ENCODE results near the gene CDK1.

The CDK1 gene

DNA sequence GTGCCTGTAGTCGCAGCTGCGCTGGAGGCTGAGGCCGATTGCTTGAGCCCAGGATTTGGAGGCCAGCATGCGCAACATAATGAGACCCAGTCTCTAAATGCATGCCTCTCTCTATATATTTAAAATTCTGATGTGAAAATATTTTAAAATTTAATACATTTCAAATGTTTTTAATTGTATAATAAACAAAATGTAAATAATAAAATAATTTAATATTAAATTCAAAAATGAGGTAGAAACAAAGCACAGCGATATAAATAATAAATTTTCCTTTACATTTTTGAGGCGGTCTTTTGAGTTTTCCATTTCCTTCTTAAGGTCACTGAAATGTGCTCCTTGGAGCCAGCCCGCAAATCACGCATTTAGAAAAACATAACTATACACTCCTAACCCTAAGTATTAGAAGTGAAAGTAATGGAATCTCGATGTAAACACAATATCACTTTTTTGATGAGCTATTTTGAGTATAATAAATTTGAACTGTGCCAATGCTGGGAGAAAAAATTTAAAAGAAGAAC, 523 bp upstream of the CDK1 start:
- in situ Hi-C loops (cut with MboI; ENCODE audit: low sequenced_read_pairs) = no loop called here

GRCh38 chr10:60778971-60779796, 906 bp downstream of the CDK1 start:
- in situ Hi-C loops (cut with MboI; ENCODE audit: low sequenced_read_pairs) = no loop called here

GRCh38 chr10:60781661-60782060, 3.4 kb downstream of the CDK1 start:
- in situ Hi-C loops (cut with MboI; ENCODE audit: low sequenced_read_pairs) = no loop called here

GRCh38 chr10:60784641-60785040, 6.4 kb downstream of the CDK1 start:
- in situ Hi-C loops (cut with MboI; ENCODE audit: low sequenced_read_pairs) = no loop called here

- in situ Hi-C loops (cut with MboI; ENCODE audit: low sequenced_read_pairs) = no loop called here
Measured at GRCh38 chr10:60788544-60788943, 10.3 kb downstream of the CDK1 start.

- in situ Hi-C loops (cut with MboI; ENCODE audit: low sequenced_read_pairs) = no loop called here
Measured at GRCh38 chr10:60789340-60789739, 11.1 kb downstream of the CDK1 start.

DNA sequence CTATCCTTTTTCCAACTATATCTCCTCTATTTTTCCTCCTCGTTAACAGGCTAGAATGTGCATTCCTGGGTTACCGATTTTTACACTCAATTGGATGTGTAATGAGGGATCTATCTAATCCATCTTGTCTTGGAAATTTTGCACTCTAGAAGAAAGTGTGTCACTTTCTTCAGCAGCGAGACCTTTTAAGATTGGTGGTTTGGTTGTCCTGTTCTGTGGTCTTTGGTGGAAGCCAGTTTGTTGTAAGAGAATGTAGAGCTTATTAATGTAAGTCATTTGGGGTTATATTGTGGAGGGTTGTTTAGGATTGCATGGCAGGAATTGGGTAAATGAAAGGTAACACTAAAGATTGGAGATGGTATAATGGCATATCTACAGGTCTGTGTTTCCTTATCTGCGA, 16.7 kb downstream of the CDK1 start:
- in situ Hi-C loops (cut with MboI; ENCODE audit: low sequenced_read_pairs) = no loop called here

GRCh38 chr10:60795465-60796202, 17.4 kb downstream of the CDK1 start:
- in situ Hi-C loops (cut with MboI; ENCODE audit: low sequenced_read_pairs) = no loop called here

GRCh38 chr10:60796481-60796880, 18.2 kb downstream of the CDK1 start:
- in situ Hi-C loops (cut with MboI; ENCODE audit: low sequenced_read_pairs) = no loop called here

DNA sequence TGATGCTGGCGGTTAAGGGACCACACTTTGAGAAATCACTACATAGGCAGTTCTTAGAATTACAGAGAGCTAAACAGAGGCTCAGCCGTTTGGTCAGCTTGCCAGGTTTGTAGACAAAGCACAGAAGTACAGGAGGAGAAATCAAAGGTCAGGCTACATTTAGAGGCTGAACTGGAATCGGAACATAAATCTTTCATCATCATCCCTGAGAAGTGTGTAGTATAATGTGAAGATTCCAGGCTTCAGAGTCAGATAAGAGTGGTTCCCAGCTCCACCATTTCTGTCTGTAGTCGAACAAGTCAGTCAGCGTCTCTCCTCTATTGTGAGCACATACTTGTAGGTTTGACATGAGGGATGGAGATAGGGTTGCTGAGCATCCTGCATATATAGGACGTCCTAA, 18.9 kb downstream of the CDK1 start:
- in situ Hi-C loops (cut with MboI; ENCODE audit: low sequenced_read_pairs) = no loop called here

- in situ Hi-C loops (cut with MboI; ENCODE audit: low sequenced_read_pairs) = no loop called here
Measured at GRCh38 chr10:60798031-60798430, 19.8 kb downstream of the CDK1 start.

DNA sequence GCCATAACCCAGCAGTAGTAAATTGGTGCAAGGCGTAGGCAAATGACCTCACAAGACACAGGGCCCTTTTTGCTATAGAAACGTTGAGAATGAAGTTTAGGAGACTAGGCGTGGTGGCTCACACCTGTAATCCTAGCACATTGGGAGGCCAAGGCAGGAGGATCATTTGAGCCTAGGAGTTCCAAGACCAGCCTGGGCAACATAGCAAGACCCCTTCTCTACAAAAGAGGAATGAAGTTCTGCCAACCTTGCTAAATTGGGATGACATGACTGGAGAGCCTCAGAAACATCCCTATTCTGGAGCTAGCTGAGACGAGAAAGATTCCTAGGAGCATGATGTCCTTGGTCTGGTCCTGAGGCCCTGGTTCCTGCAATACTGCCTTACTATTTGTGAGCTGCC, 20.6 kb downstream of the CDK1 start:
- in situ Hi-C loops (cut with MboI; ENCODE audit: low sequenced_read_pairs) = no loop called here

DNA sequence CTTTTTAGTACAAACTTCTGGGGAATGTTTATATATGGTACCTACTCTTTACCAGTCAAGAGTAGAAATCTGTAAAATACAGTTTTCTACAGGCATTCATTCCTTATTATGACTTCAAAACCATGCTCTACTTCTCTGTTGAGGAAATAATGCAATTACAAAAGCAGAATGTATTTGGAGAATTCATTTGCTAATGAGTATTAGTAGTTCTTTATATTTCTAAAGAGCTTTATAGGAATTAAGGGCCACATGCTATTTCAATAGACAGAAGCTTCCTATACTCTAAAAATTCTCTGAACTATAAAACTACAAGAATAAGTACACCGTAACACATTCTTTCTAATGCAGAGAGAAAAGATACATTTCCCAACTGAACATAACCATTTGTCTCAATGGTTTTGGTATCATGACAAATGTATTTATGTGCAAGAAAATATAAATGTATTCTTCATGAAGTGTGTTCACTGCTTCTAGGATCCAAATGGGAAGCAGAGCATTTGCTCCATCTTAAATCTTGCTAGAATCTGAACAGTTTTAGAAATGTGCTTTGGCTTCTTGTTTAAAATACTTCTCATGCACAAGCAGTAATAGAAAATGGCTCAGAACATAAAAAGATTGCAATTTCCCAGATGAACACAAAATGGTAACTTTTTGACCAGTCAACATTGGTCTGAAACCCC, 21.8 kb downstream of the CDK1 start:
- in situ Hi-C loops (cut with MboI; ENCODE audit: low sequenced_read_pairs) = no loop called here

DNA sequence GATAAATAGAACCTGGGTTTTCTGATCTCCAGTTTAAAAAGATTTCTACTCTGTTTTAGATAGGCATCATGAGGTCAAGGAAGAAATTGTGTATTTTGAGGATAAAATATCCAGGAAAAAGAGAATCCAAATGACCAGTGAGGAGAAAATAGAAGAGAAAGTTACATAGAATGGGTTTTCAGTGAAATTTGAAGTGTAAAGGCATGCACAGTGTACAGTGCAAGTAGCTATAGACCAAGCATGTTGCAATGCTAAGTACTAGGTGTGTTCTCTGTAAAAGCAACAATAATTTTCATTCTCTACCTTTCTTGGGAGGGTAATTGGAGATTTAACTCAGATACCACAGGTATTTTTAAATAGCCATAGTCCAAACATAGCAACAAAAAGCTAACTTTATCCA, 22.6 kb downstream of the CDK1 start:
- in situ Hi-C loops (cut with MboI; ENCODE audit: low sequenced_read_pairs) = no loop called here

DNA sequence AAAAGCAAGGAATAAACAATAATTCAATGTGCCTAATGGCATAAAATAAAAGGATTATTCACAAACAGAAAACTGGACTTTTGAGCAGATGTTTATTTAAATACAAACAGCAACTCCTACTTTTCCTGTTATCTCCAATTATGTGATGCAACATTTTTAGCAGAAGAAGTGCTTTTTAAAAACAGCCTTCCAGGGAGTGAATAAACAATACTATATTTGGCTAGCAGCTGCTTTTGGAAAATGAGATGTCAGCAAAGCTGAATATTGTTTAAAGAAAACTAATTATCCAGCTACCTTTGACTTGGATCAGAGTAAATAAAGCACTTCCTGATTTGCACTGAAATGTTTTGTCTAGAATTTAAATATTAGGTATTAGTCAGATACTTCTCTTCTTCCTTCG, 23.2 kb downstream of the CDK1 start:
- in situ Hi-C loops (cut with MboI; ENCODE audit: low sequenced_read_pairs) = no loop called here

DNA sequence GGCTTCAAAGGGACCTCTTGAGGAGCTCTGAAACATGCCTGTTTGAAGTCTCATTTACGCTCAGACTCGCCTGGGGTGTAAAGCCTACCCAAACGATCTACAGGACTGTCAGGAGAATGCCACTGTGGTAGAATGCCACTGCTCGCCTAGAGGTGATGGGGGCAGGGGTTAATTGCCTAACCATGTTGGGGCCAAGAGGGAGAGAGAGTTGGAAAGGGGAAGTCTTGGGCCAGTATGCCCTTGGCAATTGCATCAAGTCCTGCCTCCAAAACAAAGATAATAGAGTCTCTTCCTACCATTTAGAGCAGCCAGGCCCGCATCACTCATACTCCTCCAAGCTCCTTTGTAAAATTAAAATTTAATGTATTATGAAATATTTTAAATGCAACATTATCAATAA, 25.2 kb downstream of the CDK1 start:
- in situ Hi-C loops (cut with MboI; ENCODE audit: low sequenced_read_pairs) = no loop called here

GRCh38 chr10:60803865-60804264, 25.6 kb downstream of the CDK1 start:
- in situ Hi-C loops (cut with MboI; ENCODE audit: low sequenced_read_pairs) = no loop called here

DNA sequence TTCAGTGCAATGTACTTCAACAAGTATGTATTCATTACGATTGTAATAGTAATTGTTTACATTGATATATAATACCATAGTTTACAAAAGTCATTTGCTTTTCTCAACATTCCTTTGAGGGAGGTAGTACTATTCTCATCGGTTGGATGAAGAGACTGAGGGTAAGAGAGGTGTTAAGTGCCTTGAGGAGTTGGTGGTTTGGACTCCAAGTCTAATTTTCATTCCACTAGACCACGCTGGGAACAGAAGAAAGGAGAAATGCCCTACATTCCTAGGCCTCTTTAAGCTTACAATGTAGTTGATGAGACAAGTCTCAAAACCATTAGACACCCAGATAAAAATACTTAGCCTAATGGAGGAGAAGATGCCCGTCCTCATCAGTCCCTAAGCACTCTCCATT, 28.6 kb downstream of the CDK1 start:
- in situ Hi-C loops (cut with MboI; ENCODE audit: low sequenced_read_pairs) = no loop called here

DNA sequence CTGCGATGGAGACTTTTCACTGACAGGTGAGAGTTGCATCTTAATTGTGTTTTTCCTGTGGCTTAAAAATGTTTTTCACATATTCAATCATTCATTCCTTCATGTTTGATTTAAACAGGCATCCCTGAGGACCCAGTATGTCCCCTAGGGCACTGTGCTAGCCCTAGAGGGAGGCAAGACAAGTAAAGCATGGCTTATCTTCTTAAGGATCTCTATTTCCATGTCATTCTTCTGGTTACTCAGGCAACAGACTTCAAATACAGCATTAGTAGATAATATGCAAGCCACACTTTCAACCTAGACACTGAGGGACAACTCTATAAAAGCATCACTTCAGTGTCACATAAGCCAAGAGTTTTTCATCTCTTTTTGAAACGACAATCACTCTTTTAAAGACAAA, 29.2 kb downstream of the CDK1 start:
- in situ Hi-C loops (cut with MboI; ENCODE audit: low sequenced_read_pairs) = no loop called here

DNA sequence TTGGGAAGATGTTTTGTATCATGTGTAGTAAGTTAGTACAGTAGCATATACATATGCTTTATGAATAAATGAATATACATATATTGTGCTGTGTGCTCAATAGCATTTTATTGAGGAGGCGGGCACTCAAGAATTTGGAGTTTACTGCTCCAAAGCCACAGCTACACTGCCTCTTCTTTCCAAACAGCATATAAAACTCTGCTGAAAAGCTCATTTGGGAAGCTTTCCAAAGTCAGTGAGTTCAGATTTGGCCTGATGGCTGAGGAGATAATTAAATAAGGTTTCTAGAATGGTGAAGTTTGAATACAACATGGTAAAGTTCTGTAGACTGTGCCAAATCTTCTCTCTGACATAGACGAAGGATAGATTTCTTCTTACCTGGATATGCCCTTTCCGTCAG, 29.8 kb downstream of the CDK1 start:
- in situ Hi-C loops (cut with MboI; ENCODE audit: low sequenced_read_pairs) = no loop called here

- in situ Hi-C loops (cut with MboI; ENCODE audit: low sequenced_read_pairs) = no loop called here
Measured at GRCh38 chr10:60809157-60809556, 30.9 kb downstream of the CDK1 start.

Measured in hTERT RPE-1 (cell line).